PC-9 (cell line): Measurements from ENCODE around the gene GOLGA3. TPM values are rescaled to one million over a fixed set of nuclear protein-coding genes. Genes with fewer than 3 reads are reported as not detected.

Experiments
- BruUV-seq: library from RNA; stranded (reverse); fragments of 400-500 nt; replicated peaks from 2 replicates; lab custom pipeline; 2021; lab: Mats Ljungman, UMichigan
- CTCF ChIA-PET: fragments of 300-600 bp; sonication (Branson Sonifier 250); formaldehyde crosslinking; loops from one replicate; lab custom pipeline; 2022; ENCODE audit warnings: antibody characterized with exemption; lab: Charles Lee
- POLR2A ChIA-PET: fragments of 300-600 bp; sonication (Branson Sonifier 250); formaldehyde crosslinking; loops from one replicate; lab custom pipeline; 2022; ENCODE audit warnings: antibody characterized with exemption; ENCODE audit not compliant: unreplicated experiment; lab: Charles Lee
- DNase-seq, 2 experiments: peaks; one replicate each; pipeline versions ENCODE4 v3.0.0 to v3.0.0-alpha.2; 2015 to 2022; ENCODE audit warnings: mixed read lengths in 1 of 2
- H2AFZ ChIP-seq: fragments of 200-600 bp; sonication (generic); 2 replicates; pipeline ENCODE4 v1.8.1; 2017; ENCODE audit warnings: antibody characterized with exemption
- H3F3A ChIP-seq: fragments of 200-600 bp; sonication (generic); 2 replicates; pipeline ENCODE4 v1.8.1; 2017; ENCODE audit warnings: antibody characterized with exemption, mild to moderate bottlenecking, low read depth; ENCODE audit not compliant: insufficient read depth
- H3K27ac ChIP-seq: fragments of 200-600 bp; sonication (generic); 2 replicates; pipeline ENCODE4 v1.6.1; 2016; ENCODE audit warnings: mixed run types
- H3K27me3 ChIP-seq: fragments of 200-600 bp; sonication (generic); 2 replicates; pipeline ENCODE4 v1.6.1; 2016; ENCODE audit warnings: low read depth, mixed run types; ENCODE audit not compliant: insufficient read depth
- H3K36me3 ChIP-seq: fragments of 200-600 bp; sonication (generic); 2 replicates; pipeline ENCODE4 v1.6.1; 2016; ENCODE audit warnings: low read depth, mixed run types
- H3K4me1 ChIP-seq: fragments of 200-600 bp; sonication (generic); replicated peaks from 2 replicates; pipeline ENCODE4 v1.6.1; 2016; ENCODE audit warnings: mixed run types; ENCODE audit not compliant: insufficient read depth
- H3K4me2 ChIP-seq: fragments of 200-600 bp; sonication (generic); 2 replicates; pipeline ENCODE4 v1.6.1; 2017; ENCODE audit warnings: mixed run types
- H3K4me3 ChIP-seq: fragments of 200-600 bp; sonication (generic); 2 replicates; pipeline ENCODE4 v1.6.1; 2016; ENCODE audit warnings: mixed run types
- H3K79me2 ChIP-seq: fragments of 200-600 bp; sonication (generic); 2 replicates; pipeline ENCODE4 v1.6.1; 2017; ENCODE audit warnings: low read depth, mixed run types
- H3K9me2 ChIP-seq: fragments of 200-600 bp; sonication (generic); 2 replicates; pipeline ENCODE4 v1.8.1; 2017; ENCODE audit warnings: mild to moderate bottlenecking; ENCODE audit not compliant: insufficient read depth
- H3K9me3 ChIP-seq: fragments of 200-600 bp; sonication (generic); 2 replicates; pipeline ENCODE4 v1.8.1; 2016; ENCODE audit warnings: low read depth; ENCODE audit not compliant: insufficient read depth
- H4K20me1 ChIP-seq: fragments of 200-600 bp; sonication (generic); 2 replicates; pipeline ENCODE4 v1.8.1; 2017; ENCODE audit not compliant: insufficient read depth
- EZH2 ChIP-seq: fragments of 200-600 bp; sonication (generic); IDR thresholded peaks from 2 replicates; pipeline ENCODE4 v1.8.0; 2017; ENCODE audit warnings: antibody characterized with exemption, low read depth
- intact Hi-C: fragments of 100-400 bp; cut with micrococcal nuclease; formaldehyde crosslinking; loops from one replicate; pipeline ENCODE4 v1.10.0; 2022; ENCODE audit not compliant: unreplicated experiment
- total RNA-seq: library from RNA; stranded (reverse); gene quantifications from 2 replicates; pipeline ENCODE4 v1.2.3, GENCODE V29; 2021
- TF ChIP-seq, protein P1 (sequence below): fragments of 200-600 bp; sonication (generic); conservative IDR thresholded peaks from 2 replicates; pipeline ENCODE4 v1.6.1; 2017; ENCODE audit warnings: mixed run types, antibody characterized with exemption, mild to moderate bottlenecking, moderate library complexity

Gene GOLGA3
- total RNA-seq, 1 experiment from 2014 or later: 69.3 TPM

- TF ChIP-seq, protein P1, sequence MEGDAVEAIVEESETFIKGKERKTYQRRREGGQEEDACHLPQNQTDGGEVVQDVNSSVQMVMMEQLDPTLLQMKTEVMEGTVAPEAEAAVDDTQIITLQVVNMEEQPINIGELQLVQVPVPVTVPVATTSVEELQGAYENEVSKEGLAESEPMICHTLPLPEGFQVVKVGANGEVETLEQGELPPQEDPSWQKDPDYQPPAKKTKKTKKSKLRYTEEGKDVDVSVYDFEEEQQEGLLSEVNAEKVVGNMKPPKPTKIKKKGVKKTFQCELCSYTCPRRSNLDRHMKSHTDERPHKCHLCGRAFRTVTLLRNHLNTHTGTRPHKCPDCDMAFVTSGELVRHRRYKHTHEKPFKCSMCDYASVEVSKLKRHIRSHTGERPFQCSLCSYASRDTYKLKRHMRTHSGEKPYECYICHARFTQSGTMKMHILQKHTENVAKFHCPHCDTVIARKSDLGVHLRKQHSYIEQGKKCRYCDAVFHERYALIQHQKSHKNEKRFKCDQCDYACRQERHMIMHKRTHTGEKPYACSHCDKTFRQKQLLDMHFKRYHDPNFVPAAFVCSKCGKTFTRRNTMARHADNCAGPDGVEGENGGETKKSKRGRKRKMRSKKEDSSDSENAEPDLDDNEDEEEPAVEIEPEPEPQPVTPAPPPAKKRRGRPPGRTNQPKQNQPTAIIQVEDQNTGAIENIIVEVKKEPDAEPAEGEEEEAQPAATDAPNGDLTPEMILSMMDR: no peak
- TF ChIP-seq EZH2: no peak
- no peaks in the 10 kb centered on the region for H3K9me3 ChIP-seq
- peaks cover 24% of the 10 kb centered on the region for H3K36me3 ChIP-seq
- POLR2A ChIA-PET: no interaction called here
- H2AFZ ChIP-seq: no peak overlapping the region
- no peak overlapping the region for H3K4me2 ChIP-seq
- no peaks in the 10 kb centered on the region for H3K27me3 ChIP-seq
- CTCF ChIA-PET: no interaction called here
- no peak for DNase-seq
- no peaks in the 10 kb centered on the region; the same call in 1 of the 2 replicates for H3K79me2 ChIP-seq
- H4K20me1 ChIP-seq: peaks cover 51% of the 10 kb centered on the region
- intact Hi-C loops: no loop called here
- no TSS peak for BruUV-seq
- H3F3A ChIP-seq: peaks cover 63% of the 10 kb centered on the region
- H3K4me1 ChIP-seq: no peaks in the 10 kb centered on the region
- no peak overlapping the region for H3K4me3 ChIP-seq
- H3K27ac ChIP-seq: no peak overlapping the region
- H3K9me2 ChIP-seq: no peaks in the 10 kb centered on the region
Measured at GRCh38 chr12:132724506-132725241, 104.0 kb downstream of the GOLGA3 start.

GRCh38 chr12:132723764-132724140, 104.9 kb downstream of the GOLGA3 start:
- no peak for DNase-seq

GRCh38 chr12:132723015-132723763, 105.5 kb downstream of the GOLGA3 start:
- H3K9me3 ChIP-seq: no peaks in the 10 kb centered on the region
- no peaks in the 10 kb centered on the region for H3K9me2 ChIP-seq
- H3K4me2 ChIP-seq: no peak overlapping the region
- no peak overlapping the region for H2AFZ ChIP-seq
- H3K4me3 ChIP-seq: no peak overlapping the region
- H3K27me3 ChIP-seq: no peaks in the 10 kb centered on the region
- no peak for TF ChIP-seq EZH2
- TF ChIP-seq, protein P1: no peak
- H3F3A ChIP-seq: peaks cover 72% of the 10 kb centered on the region
- H3K79me2 ChIP-seq: no peaks in the 10 kb centered on the region; the same call in 1 of the 2 replicates
- no peak for DNase-seq
- H3K27ac ChIP-seq: no peak overlapping the region
- H3K4me1 ChIP-seq: no peaks in the 10 kb centered on the region
- BruUV-seq: no TSS peak
- CTCF ChIA-PET: no interaction called here
- peaks cover 56% of the 10 kb centered on the region for H4K20me1 ChIP-seq
- intact Hi-C loops: no loop called here
- POLR2A ChIA-PET: no interaction called here
- H3K36me3 ChIP-seq: peaks cover 29% of the 10 kb centered on the region

More at GRCh38 chr12:132723764-132724140, 104.9 kb downstream of the GOLGA3 start:
- Histone ChIP-seq H3F3A (peaks cover 71% of the 10 kb centered on the region), H3K9me3 (no peaks in the 10 kb centered on the region), H3K4me2 (no peak overlapping the region), H3K27ac (no peak overlapping the region), H3K4me3 (no peak overlapping the region), H3K9me2 (no peaks in the 10 kb centered on the region), H4K20me1 (peaks cover 58% of the 10 kb centered on the region), H3K79me2 (no peaks in the 10 kb centered on the region; the same call in 1 of the 2 replicates), H2AFZ (no peak overlapping the region), H3K4me1 (no peaks in the 10 kb centered on the region), H3K36me3 (peaks cover 29% of the 10 kb centered on the region), H3K27me3 (no peaks in the 10 kb centered on the region)
- no TSS peak for BruUV-seq
- POLR2A ChIA-PET: no interaction called here
- TF ChIP-seq, protein P1: no peak
- TF ChIP-seq EZH2: no peak
- intact Hi-C loops: no loop called here
- CTCF ChIA-PET: no interaction called here
